Epithelial cell of proximal tubule (primary cell): Measurements from ENCODE around the gene TMTC4. TPM values are rescaled to one million over a fixed set of nuclear protein-coding genes. Genes with fewer than 3 reads are reported as not detected.
A peak's percentile ranks its signal among the peaks of the same experiment; 100 is the strongest.

Experiments used
- DNase-seq: peaks from one replicate; pipeline ENCODE4 v3.0.0-alpha.2; 2011; ENCODE audit warnings: low read depth
- H3K4me3 ChIP-seq: 2 replicates; pipeline ENCODE4 v1.5.1; 2011; ENCODE audit warnings: low read depth, mild to moderate bottlenecking, low read length
- CTCF ChIP-seq: conservative IDR thresholded peaks from 2 replicates; pipeline ENCODE4 v1.5.1; 2012; ENCODE audit warnings: low read depth, mild to moderate bottlenecking, low read length
- total RNA-seq: library from RNA; depleted of rRNA; stranded (reverse); fragments of >200 nt; gene quantifications from 2 replicates; pipeline ENCODE4 v1.2.3, GENCODE V29; 2015

The TMTC4 gene
- total RNA-seq, 1 donor from 2014 or later = 31.2 TPM

- H3K4me3 ChIP-seq = no peak overlapping the region
- TF ChIP-seq CTCF = no peak
- DNase-seq = no peak
Measured at GRCh38 chr13:100601716-100602115, 72.9 kb downstream of the TMTC4 start.

- DNase-seq = peak; percentile 4
- TF ChIP-seq CTCF = no peak
- no peak overlapping the region for H3K4me3 ChIP-seq
Measured at GRCh38 chr13:100600915-100601314, 73.7 kb downstream of the TMTC4 start.

- DNase-seq = no peak
- no peak overlapping the region for H3K4me3 ChIP-seq
- no peak for TF ChIP-seq CTCF
Measured at GRCh38 chr13:100600461-100600860, 74.1 kb downstream of the TMTC4 start.

- no peak overlapping the region for H3K4me3 ChIP-seq
- no peak for TF ChIP-seq CTCF
- no peak for DNase-seq
Measured at GRCh38 chr13:100597253-100597652, 77.3 kb downstream of the TMTC4 start.

- H3K4me3 ChIP-seq = no peak overlapping the region
- no peak for DNase-seq
- no peak for TF ChIP-seq CTCF
Measured at GRCh38 chr13:100596516-100596915, 78.1 kb downstream of the TMTC4 start.

- no peak for DNase-seq
- peak; percentile 58 for TF ChIP-seq CTCF
- H3K4me3 ChIP-seq = no peak overlapping the region
Measured at GRCh38 chr13:100594731-100595130, 79.9 kb downstream of the TMTC4 start.

- no peak for TF ChIP-seq CTCF
- no peak overlapping the region for H3K4me3 ChIP-seq
- no peak for DNase-seq
Measured at GRCh38 chr13:100594255-100594654, 80.3 kb downstream of the TMTC4 start.
